Fibroblast of skin of left quadriceps (primary cell): Measurements from ENCODE around the gene CAB39L.
A peak's percentile ranks its signal among the peaks of the same experiment; 100 is the strongest.

Source experiments
- DNase-seq, 2 experiments: peaks; one replicate each; pipeline ENCODE4 v3.0.0-alpha.2; 2013; ENCODE audit warnings: low read depth in 2 of 2

Gene CAB39L

DNA sequence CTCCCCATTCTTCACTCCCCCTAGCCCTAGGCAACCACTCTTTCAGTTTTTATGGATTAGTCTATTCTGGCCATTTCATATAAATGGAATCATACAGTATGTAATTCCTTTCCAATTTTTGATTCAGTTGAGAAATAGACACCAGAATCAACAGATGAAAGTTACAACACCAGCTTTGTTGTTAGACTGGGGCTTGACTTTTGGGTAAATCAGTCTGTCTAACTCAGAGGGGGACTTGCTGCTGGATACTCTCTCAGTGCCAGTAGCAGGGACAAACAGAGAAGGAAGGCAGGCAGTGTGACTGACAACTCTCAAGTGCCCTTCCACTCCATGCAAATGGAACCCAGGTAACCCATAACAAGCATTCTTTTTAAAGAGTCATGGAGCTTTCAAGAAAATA is 155.4 kb downstream of the CAB39L start:
- DNase-seq = no peak

- no peak for DNase-seq
These were observed 155.9 kb downstream of the CAB39L start for GRCh38 chr13:49287995-49288394.

GRCh38 chr13:49279885-49280284 is 164.0 kb downstream of the CAB39L start:
- DNase-seq = no peak

GRCh38 chr13:49279112-49279511 is 164.8 kb downstream of the CAB39L start:
- DNase-seq = no peak

DNA sequence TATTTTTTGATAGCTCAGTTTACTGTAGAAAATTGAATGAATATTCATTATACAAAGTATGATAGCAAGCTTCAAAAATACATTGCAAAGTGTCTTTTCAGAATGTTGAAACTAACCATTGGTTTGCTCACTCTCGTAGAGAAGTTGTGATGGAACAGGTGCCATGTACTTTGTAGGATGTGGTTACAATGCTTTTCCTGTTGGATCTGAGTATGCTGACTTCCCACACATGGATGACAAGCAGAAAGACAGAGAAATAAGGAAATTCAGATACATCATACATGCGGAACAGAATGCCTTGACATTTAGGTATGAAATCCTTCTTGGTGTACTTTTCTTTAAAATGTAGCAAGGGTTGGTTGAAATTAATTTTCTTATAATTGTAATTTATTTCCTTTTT is 165.7 kb downstream of the CAB39L start:
- DNase-seq = no peak

DNA sequence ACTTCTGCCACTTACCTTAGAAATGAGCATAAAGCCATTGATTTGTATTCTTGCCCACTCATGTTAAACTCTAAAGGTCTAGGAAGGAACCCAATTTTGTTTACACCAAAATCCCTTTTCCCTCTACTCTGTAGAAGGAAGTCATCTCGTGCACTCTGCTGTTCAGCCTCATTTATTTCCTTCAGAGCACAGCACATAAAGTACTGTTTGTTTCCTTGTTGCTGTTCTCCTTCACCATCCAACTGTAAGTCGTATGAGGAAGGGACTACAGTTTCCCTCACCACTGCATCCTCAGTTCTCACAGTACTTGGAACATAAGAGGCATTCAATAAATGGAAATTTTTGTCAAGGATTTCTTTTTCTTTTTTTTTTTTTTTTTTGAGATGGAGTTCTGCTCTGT is 171.6 kb downstream of the CAB39L start:
- DNase-seq = no peak

DNA sequence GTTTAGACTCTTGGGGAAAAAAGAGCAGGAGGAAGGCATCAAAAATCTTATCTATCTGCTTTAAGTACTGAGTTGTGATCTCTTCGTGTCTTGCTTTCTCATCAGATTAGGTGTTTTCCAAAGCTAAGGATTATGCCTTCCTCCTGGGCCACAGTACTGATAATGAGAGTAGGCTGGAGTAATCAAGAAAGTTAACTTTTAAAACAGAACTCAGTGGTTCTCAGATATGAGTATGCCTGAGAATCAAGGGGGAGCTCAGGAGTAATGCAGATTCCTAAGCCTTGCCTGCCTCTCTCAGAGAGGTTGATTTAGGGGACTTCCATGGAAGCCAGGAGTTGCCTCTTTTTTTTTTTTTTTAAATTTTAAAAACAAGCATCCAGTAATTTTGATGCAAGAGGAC is 172.6 kb downstream of the CAB39L start:
- no peak for DNase-seq

DNA sequence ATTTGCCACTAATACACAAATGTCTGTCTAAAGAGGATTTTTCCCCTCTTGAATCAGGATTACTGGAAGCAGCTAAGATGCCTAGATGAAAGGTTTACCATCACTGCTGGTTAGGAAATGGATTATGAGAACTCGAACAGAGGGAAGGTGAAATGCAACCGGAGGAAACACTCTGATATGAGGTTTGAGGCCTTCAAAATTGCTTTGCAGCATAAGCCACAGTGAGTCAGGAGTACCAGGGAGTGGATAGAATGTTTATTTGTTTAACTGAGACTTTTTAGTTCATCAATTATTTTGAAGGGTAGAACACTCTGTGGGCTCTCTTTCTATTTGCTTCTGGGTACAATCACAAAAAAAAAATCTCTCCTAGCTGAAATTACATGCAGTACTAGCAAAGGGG is 178.0 kb downstream of the CAB39L start:
- DNase-seq = peak in 1 of 2 experiments; percentile 3

DNA sequence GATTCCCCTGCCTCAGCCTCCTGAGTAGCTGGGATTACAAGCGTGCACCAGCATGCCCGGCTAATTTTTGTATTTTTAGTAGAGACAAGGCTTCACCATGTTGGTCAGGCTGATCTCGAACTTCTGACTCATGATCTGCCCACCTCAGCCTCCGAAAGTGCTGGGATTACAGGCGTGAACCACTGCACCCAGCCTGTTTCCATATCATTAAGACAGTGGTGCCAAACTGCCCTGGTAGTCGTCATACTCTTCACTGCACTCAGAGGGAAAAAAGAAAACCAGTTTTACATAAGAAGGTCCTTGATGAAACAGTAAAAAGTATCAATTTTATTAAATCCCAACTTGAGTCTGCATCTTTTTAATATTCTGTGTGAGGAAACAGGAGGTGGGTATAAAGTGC is 181.2 kb downstream of the CAB39L start:
- DNase-seq = no peak

- no peak for DNase-seq
These were observed 184.3 kb downstream of the CAB39L start for GRCh38 chr13:49259586-49259985.
